HG03342 (cell line): ENCODE results near the gene NEDD4L.
"Not testable (repeated sequence)": the region's sequence is repeated elsewhere in the genome, so short reads cannot be mapped to it uniquely, and the experiment has no call there.

Source experiments
- ATAC-seq: cut with Tn5 transposase; IDR thresholded peaks from one replicate; pipeline ENCODE4 v1.9.1; 2021; ENCODE audit warnings: mild to moderate bottlenecking, moderate library complexity; ENCODE audit not compliant: unreplicated experiment

Gene NEDD4L

GRCh38 chr18:58026395-58026794 lies 17.6 kb upstream of the NEDD4L start:
- no peak for ATAC-seq

- ATAC-seq: no peak
These were observed 17.2 kb upstream of the NEDD4L start for GRCh38 chr18:58026857-58027256.

GRCh38 chr18:58027341-58027740 lies 16.7 kb upstream of the NEDD4L start:
- no peak for ATAC-seq

- no peak for ATAC-seq
These were observed 15.8 kb upstream of the NEDD4L start for GRCh38 chr18:58028109-58028784.

- no peak for ATAC-seq
These were observed 11.8 kb upstream of the NEDD4L start for GRCh38 chr18:58032233-58032632.

- ATAC-seq: no peak
These were observed 10.8 kb upstream of the NEDD4L start for GRCh38 chr18:58033216-58033615.

- no peak for ATAC-seq
These were observed 9.7 kb upstream of the NEDD4L start for GRCh38 chr18:58034370-58034769.

GRCh38 chr18:58037163-58037562 lies 6.9 kb upstream of the NEDD4L start:
- no peak for ATAC-seq

GRCh38 chr18:58038063-58038462 lies 6.0 kb upstream of the NEDD4L start:
- ATAC-seq: no peak

- ATAC-seq: no peak
These were observed 2.4 kb upstream of the NEDD4L start for GRCh38 chr18:58041633-58042032.

GRCh38 chr18:58042826-58043490 lies 1.1 kb upstream of the NEDD4L start:
- ATAC-seq: no peak

- ATAC-seq: peak; percentile 39
These were observed 580 bp downstream of the NEDD4L start for GRCh38 chr18:58044370-58045241.

GRCh38 chr18:58045242-58046092 lies 1.4 kb downstream of the NEDD4L start:
- ATAC-seq: no peak

GRCh38 chr18:58046093-58046793 lies 2.2 kb downstream of the NEDD4L start:
- ATAC-seq: no peak

- ATAC-seq: no peak
These were observed 2.9 kb downstream of the NEDD4L start for GRCh38 chr18:58046794-58047555.

GRCh38 chr18:58047556-58047882 lies 3.5 kb downstream of the NEDD4L start:
- no peak for ATAC-seq

GRCh38 chr18:58048081-58048642 lies 4.1 kb downstream of the NEDD4L start:
- ATAC-seq: no peak

- no peak for ATAC-seq
These were observed 5.1 kb downstream of the NEDD4L start for GRCh38 chr18:58049000-58049688.

- ATAC-seq: not testable (repeated sequence)
These were observed 6.9 kb downstream of the NEDD4L start for GRCh38 chr18:58050963-58051362.
